BE2C (cell line): ENCODE results near the gene ZBTB45.

Experiments
- DNase-seq: peaks from one replicate; pipeline ENCODE4 v3.0.0-alpha.2; 2020
- H3K27me3 ChIP-seq: fragments of 250-450 bp; sonication (Bioruptor Pico); 2 replicates; pipeline ENCODE4 v1.5.1; 2020; ENCODE audit warnings: mild to moderate bottlenecking
- H3K36me3 ChIP-seq: fragments of 250-450 bp; sonication (Bioruptor Pico); 2 replicates; pipeline ENCODE4 v1.5.1; 2020; ENCODE audit warnings: mild to moderate bottlenecking
- H3K4me1 ChIP-seq: fragments of 250-450 bp; sonication (Bioruptor Pico); 2 replicates; pipeline ENCODE4 v1.5.1; 2020
- H3K4me3 ChIP-seq: 2 replicates; pipeline ENCODE4 v1.5.1; 2011; ENCODE audit warnings: low read depth, low read length
- H3K9me3 ChIP-seq: fragments of 250-450 bp; sonication (Bioruptor Pico); 2 replicates; pipeline ENCODE4 v1.5.1; 2020
- CTCF ChIP-seq: IDR thresholded peaks from 2 replicates; pipeline ENCODE4 v1.5.1; 2012; ENCODE audit warnings: mild to moderate bottlenecking, low read depth, low read length

ZBTB45 gene

GRCh38 chr19:58477871-58478270, 41.7 kb downstream of the ZBTB45 start:
- Histone ChIP-seq H3K27me3 (no peaks in the 10 kb centered on the region), H3K4me1 (no peaks in the 10 kb centered on the region; the same call in 1 of the 2 replicates), H3K4me3 (no peak overlapping the region), H3K36me3 (peaks cover 4% of the 10 kb centered on the region; the same call in 1 of the 2 replicates), H3K9me3 (no peaks in the 10 kb centered on the region)
- no peak for TF ChIP-seq CTCF
- no peak for DNase-seq

- H3K27me3 ChIP-seq: no peaks in the 10 kb centered on the region
- H3K4me1 ChIP-seq: no peaks in the 10 kb centered on the region; the same call in 1 of the 2 replicates
- no peak for DNase-seq
- no peak for TF ChIP-seq CTCF
- peak overlapping the region; percentile 78 for H3K4me3 ChIP-seq
- no peaks in the 10 kb centered on the region for H3K9me3 ChIP-seq
- H3K36me3 ChIP-seq: peaks cover 11% of the 10 kb centered on the region
Measured at GRCh38 chr19:58477130-58477529, 42.5 kb downstream of the ZBTB45 start.

- H3K4me1 ChIP-seq: no peaks in the 10 kb centered on the region; the same call in 1 of the 2 replicates
- H3K27me3 ChIP-seq: no peaks in the 10 kb centered on the region
- peak; percentile 38 for DNase-seq
- no peaks in the 10 kb centered on the region for H3K9me3 ChIP-seq
- no peak for TF ChIP-seq CTCF
- peaks cover 17% of the 10 kb centered on the region for H3K36me3 ChIP-seq
- H3K4me3 ChIP-seq: peak overlapping the region; percentile 78
Measured at GRCh38 chr19:58476498-58477015, 43.1 kb downstream of the ZBTB45 start.

- H3K4me1 ChIP-seq: no peaks in the 10 kb centered on the region; the same call in 1 of the 2 replicates
- TF ChIP-seq CTCF: peak; percentile 5; the same call in 1 of the 2 replicates
- peak; percentile 96 for DNase-seq
- no peaks in the 10 kb centered on the region for H3K27me3 ChIP-seq
- peak within 1 kb of the TSS; percentile 78 for H3K4me3 ChIP-seq
- H3K36me3 ChIP-seq: peaks cover 18% of the 10 kb centered on the region
- H3K9me3 ChIP-seq: no peaks in the 10 kb centered on the region
Measured at GRCh38 chr19:58475714-58476497, 43.7 kb downstream of the ZBTB45 start, which contains the start of gene ZNF446. ZNF446 (plus strand) TSS chr19:58476352; CDS start chr19:58477219, 867 bp downstream.

GRCh38 chr19:58474997-58475713, 44.5 kb downstream of the ZBTB45 start:
- H3K4me1 ChIP-seq: no peaks in the 10 kb centered on the region; the same call in 1 of the 2 replicates
- H3K9me3 ChIP-seq: no peaks in the 10 kb centered on the region
- H3K36me3 ChIP-seq: peaks cover 21% of the 10 kb centered on the region
- H3K4me3 ChIP-seq: peak overlapping the region; percentile 78
- no peak for TF ChIP-seq CTCF
- no peaks in the 10 kb centered on the region for H3K27me3 ChIP-seq
- DNase-seq: no peak
